GM23338 (cell line): ENCODE results near the gene LRIF1. TPM values are rescaled to one million over a fixed set of nuclear protein-coding genes. Genes with fewer than 3 reads are reported as not detected.
A peak's percentile ranks its signal among the peaks of the same experiment; 100 is the strongest.

ENCODE experiments used
- ATAC-seq: fragments of 200-7000 bp; cut with Tn5 transposase; 3 replicates; pipeline ENCODE4 v1.9.1; 2020
- DNase-seq: peaks from one replicate; pipeline ENCODE4 v3.0.0-alpha.2; 2015; ENCODE audit warnings: low spot score
- H2AFZ ChIP-seq: fragments of 200-600 bp; sonication (generic); 2 replicates; pipeline ENCODE4 v1.8.0; 2016; ENCODE audit warnings: antibody characterized with exemption, mild to moderate bottlenecking, moderate library complexity
- H3F3A ChIP-seq: fragments of 200-600 bp; sonication (generic); replicated peaks from 2 replicates; pipeline ENCODE4 v1.8.0; 2017; ENCODE audit warnings: antibody characterized with exemption, mixed run types, low read depth
- H3K27ac ChIP-seq: fragments of 200-600 bp; sonication (generic); 2 replicates; pipeline ENCODE4 v1.6.1; 2016; ENCODE audit warnings: low read depth
- H3K27me3 ChIP-seq: fragments of 200-600 bp; sonication (generic); 2 replicates; pipeline ENCODE4 v1.8.0; 2016; ENCODE audit warnings: mild to moderate bottlenecking, mixed run types, moderate library complexity; ENCODE audit not compliant: insufficient read depth
- H3K36me3 ChIP-seq: fragments of 200-600 bp; sonication (generic); 2 replicates; pipeline ENCODE4 v1.8.0; 2016; ENCODE audit warnings: mild to moderate bottlenecking; ENCODE audit not compliant: insufficient read depth
- H3K4me1 ChIP-seq: fragments of 200-600 bp; sonication (generic); 2 replicates; pipeline ENCODE4 v1.8.0; 2016; ENCODE audit warnings: mild to moderate bottlenecking, moderate library complexity; ENCODE audit not compliant: insufficient read depth
- H3K4me2 ChIP-seq: fragments of 200-600 bp; sonication (generic); 2 replicates; pipeline ENCODE4 v1.7.1; 2017; ENCODE audit warnings: mixed run types
- H3K4me3 ChIP-seq: fragments of 200-600 bp; sonication (generic); 2 replicates; pipeline ENCODE4 v1.6.1; 2016; ENCODE audit warnings: mixed run types
- H3K79me2 ChIP-seq: fragments of 200-600 bp; sonication (generic); replicated peaks from 2 replicates; pipeline ENCODE4 v1.8.0; 2017; ENCODE audit warnings: mild to moderate bottlenecking; ENCODE audit not compliant: insufficient read depth
- H3K9me2 ChIP-seq: fragments of 200-600 bp; sonication (generic); 2 replicates; pipeline ENCODE4 v1.8.0; 2017; ENCODE audit not compliant: insufficient read depth
- H4K20me1 ChIP-seq: fragments of 200-600 bp; sonication (generic); replicated peaks from 2 replicates; pipeline ENCODE4 v1.8.0; 2017; ENCODE audit warnings: mild to moderate bottlenecking; ENCODE audit not compliant: insufficient read depth
- H3K27ac Mint-ChIP-seq: 2 replicates; pipeline ENCODE4 v1.8.0; 2020; ENCODE audit warnings: inconsistent platforms, mild to moderate bottlenecking, moderate library complexity, mixed read lengths
- H3K27me3 Mint-ChIP-seq: 3 replicates; pipeline ENCODE4 v1.8.0; 2022; ENCODE audit warnings: low read depth, mild to moderate bottlenecking, moderate library complexity, mixed read lengths, inconsistent platforms; ENCODE audit not compliant: insufficient read depth, poor library complexity
- H3K36me3 Mint-ChIP-seq: 3 replicates; pipeline ENCODE4 v1.8.0; 2021; ENCODE audit warnings: low read depth, mild to moderate bottlenecking, inconsistent platforms, moderate library complexity, mixed read lengths
- H3K4me1 Mint-ChIP-seq: 3 replicates; pipeline ENCODE4 v1.8.0; 2020; ENCODE audit warnings: mild to moderate bottlenecking, inconsistent platforms, mixed read lengths
- H3K4me3 Mint-ChIP-seq: 3 replicates; pipeline ENCODE4 v1.8.0; 2021; ENCODE audit warnings: moderate library complexity, mild to moderate bottlenecking, inconsistent platforms, mixed read lengths
- H3K9me3 Mint-ChIP-seq: 3 replicates; pipeline ENCODE4 v1.8.0; 2020; ENCODE audit warnings: moderate library complexity, mild to moderate bottlenecking, inconsistent platforms, mixed read lengths
- CTCF ChIP-seq, 2 experiments: fragments of 200-600 bp in 1 of 2; sonication (generic) in 1 of 2; conservative IDR thresholded peaks; 2 replicates each; pipeline versions ENCODE4 v1.5.1 to v1.6.1; 2016 to 2017; ENCODE audit warnings: antibody characterized with exemption in 2 of 2, low read depth in 2 of 2, mild to moderate bottlenecking in 2 of 2, moderate library complexity in 1 of 2
- JUNB ChIP-seq: IDR thresholded peaks from one replicate; pipeline ENCODE4 v1.6.1; 2016; ENCODE audit warnings: antibody characterized with exemption; ENCODE audit not compliant: unreplicated experiment
- NANOG ChIP-seq: IDR thresholded peaks from 2 replicates; pipeline ENCODE4 v1.6.1; 2016; ENCODE audit warnings: antibody characterized with exemption, borderline replicate concordance
- POLR2AphosphoS5 ChIP-seq: IDR thresholded peaks from 2 replicates; pipeline ENCODE4 v1.6.1; 2016; ENCODE audit warnings: antibody characterized with exemption, low read depth
- ZNF114 ChIP-seq: fragments of 250-450 bp; sonication (Bioruptor Pico); IDR thresholded peaks from 2 replicates; pipeline ENCODE4 v1.5.0; 2020; ENCODE audit warnings: mild to moderate bottlenecking, moderate library complexity
- ZNF462 ChIP-seq: fragments of 250-450 bp; sonication (Bioruptor Pico); IDR thresholded peaks from 2 replicates; pipeline ENCODE4 v1.5.0; 2020; ENCODE audit warnings: mild to moderate bottlenecking, moderate library complexity
- polyA plus RNA-seq: library from polyadenylated mRNA; unstranded; fragments of >200 nt; fragmentation: Nextera tagmentation; extraction: Ambion mirVana; gene quantifications from 2 replicates; pipeline ENCODE4 v1.2.1, GENCODE V29; 2016
- total RNA-seq: library from RNA; depleted of rRNA; stranded (reverse); fragments of >200 nt; shearing (Covaris generic); gene quantifications from 2 replicates; pipeline ENCODE4 v1.2.3, GENCODE V29; 2014
- TF ChIP-seq, protein P1 (sequence below): IDR thresholded peaks from 2 replicates; pipeline ENCODE4 v1.6.1; 2016; ENCODE audit warnings: antibody characterized with exemption

Gene LRIF1
- total and polyA plus RNA-seq, 2 experiments from 2014 or later, result 32.6 to 37.9 TPM

GRCh38 chr1:110957798-110958197 lies 5.9 kb downstream of the LRIF1 start (continued):
- TF ChIP-seq ZNF462 (CRISPR knock-in tag), result no peak
- TF ChIP-seq, protein P1, sequence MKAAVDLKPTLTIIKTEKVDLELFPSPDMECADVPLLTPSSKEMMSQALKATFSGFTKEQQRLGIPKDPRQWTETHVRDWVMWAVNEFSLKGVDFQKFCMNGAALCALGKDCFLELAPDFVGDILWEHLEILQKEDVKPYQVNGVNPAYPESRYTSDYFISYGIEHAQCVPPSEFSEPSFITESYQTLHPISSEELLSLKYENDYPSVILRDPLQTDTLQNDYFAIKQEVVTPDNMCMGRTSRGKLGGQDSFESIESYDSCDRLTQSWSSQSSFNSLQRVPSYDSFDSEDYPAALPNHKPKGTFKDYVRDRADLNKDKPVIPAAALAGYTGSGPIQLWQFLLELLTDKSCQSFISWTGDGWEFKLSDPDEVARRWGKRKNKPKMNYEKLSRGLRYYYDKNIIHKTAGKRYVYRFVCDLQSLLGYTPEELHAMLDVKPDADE, result no peak
- TF ChIP-seq POLR2AphosphoS5, result no peak

DNA sequence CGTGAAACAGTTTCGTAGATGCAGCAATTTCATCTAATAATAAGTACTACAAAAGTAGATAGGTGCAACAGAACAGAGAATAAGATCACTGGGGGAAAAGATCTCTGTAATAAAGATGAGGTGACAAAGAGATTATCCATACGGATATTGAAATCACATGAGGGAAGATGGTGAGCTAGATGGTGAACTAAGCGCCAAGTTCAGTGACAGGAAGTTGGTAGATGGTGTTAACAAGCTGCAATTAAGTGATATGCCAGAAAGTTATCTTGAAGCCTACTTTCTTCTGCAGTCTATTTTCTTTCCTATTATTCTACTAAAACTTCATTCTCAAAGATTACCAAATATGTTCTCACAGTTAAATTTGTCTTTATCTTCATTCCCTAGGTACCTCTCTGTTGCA lies 7.1 kb downstream of the LRIF1 start:
- H3K79me2 ChIP-seq, result peaks cover 83% of the 10 kb centered on the region
- no peaks in the 10 kb centered on the region for H3K9me2 ChIP-seq
- H3K4me1 ChIP-seq, result peaks cover 26% of the 10 kb centered on the region
- TF ChIP-seq CTCF (conservative IDR thresholded peaks at IDR 0.05; ENCODE audit: low read depth in 2 of 2) (no peak), ZNF114 (CRISPR knock-in tag) (no peak), JUNB (no peak), NANOG (no peak)
- H3K27ac ChIP-seq, result 0 out of 2 replicates have a peak overlapping the region, but pooled peaks have one; percentile 39
- Mint-ChIP-seq H3K27ac (no peak overlapping the region), H3K4me1 (peaks cover 12% of the 10 kb centered on the region; the same call in 2 of the 3 replicates), H3K4me3 (no peak overlapping the region), H3K36me3 (peaks cover 7% of the 10 kb centered on the region), H3K9me3 (no peaks in the 10 kb centered on the region), H3K27me3 (no peaks in the 10 kb centered on the region)
- no peaks in the 10 kb centered on the region for H3K27me3 ChIP-seq
- peaks cover 14% of the 10 kb centered on the region for H4K20me1 ChIP-seq
- ATAC-seq (no peak), DNase-seq (no peak)
- no peak overlapping the region for H2AFZ ChIP-seq
- no peaks in the 10 kb centered on the region for H3K36me3 ChIP-seq
- peak overlapping the region; percentile 7; the same call in 1 of the 2 replicates for H3K4me2 ChIP-seq
- no peak overlapping the region for H3K4me3 ChIP-seq
- H3F3A ChIP-seq, result no peaks in the 10 kb centered on the region
